Activated CD8-positive, alpha-beta T cell treated with anti-CD3 and anti-CD28 coated beads for 36 hours (primary cell): ENCODE results near the gene ATP13A3. TPM values are rescaled to one million over a fixed set of nuclear protein-coding genes. Genes with fewer than 3 reads are reported as not detected.

Experiments
- ATAC-seq: fragments of 200-7000 bp; cut with Tn5 transposase; one replicate; pipeline ENCODE4 v1.10.0; 2021; ENCODE audit warnings: mild to moderate bottlenecking, moderate library complexity
- CTCF ChIA-PET: fragments of 350-600 bp; sonication (Branson Sonifier 250); formaldehyde crosslinking; loops from one replicate; lab custom pipeline; 2021; ENCODE audit warnings: antibody characterized with exemption; lab: Charles Lee
- POLR2A ChIA-PET: fragments of 350-600 bp; sonication (Branson Sonifier 250); formaldehyde crosslinking; loops from one replicate; lab custom pipeline; 2021; ENCODE audit warnings: antibody characterized with exemption; lab: Charles Lee
- DNase-seq: peaks from one replicate; pipeline ENCODE4 v3.0.0-alpha.2; 2020
- H3K27ac Mint-ChIP-seq: one replicate; pipeline ENCODE4 v1.8.0; 2021; ENCODE audit warnings: mild to moderate bottlenecking, mixed read lengths
- H3K27me3 Mint-ChIP-seq: one replicate; pipeline ENCODE4 v1.8.0; 2021; ENCODE audit warnings: mixed read lengths
- H3K36me3 Mint-ChIP-seq: one replicate; pipeline ENCODE4 v1.8.0; 2021; ENCODE audit warnings: low read depth, mixed read lengths
- H3K4me1 Mint-ChIP-seq: one replicate; pipeline ENCODE4 v1.8.0; 2021; ENCODE audit warnings: low read depth, mixed read lengths
- H3K4me3 Mint-ChIP-seq: one replicate; pipeline ENCODE4 v1.8.0; 2021; ENCODE audit warnings: mild to moderate bottlenecking, moderate library complexity, mixed read lengths
- H3K9me3 Mint-ChIP-seq: one replicate; pipeline ENCODE4 v1.8.0; 2021; ENCODE audit warnings: mixed read lengths
- intact Hi-C: fragments of 100-400 bp; cut with micrococcal nuclease; formaldehyde crosslinking; loops from one replicate; pipeline ENCODE4 v1.10.0; 2022
- total RNA-seq, 2 experiments: library from RNA; stranded (reverse); gene quantifications; one replicate each; pipeline ENCODE4 v1.2.3, GENCODE V29; 2021
- TF ChIP-seq, protein P1 (sequence below): fragments of 200-600 bp; IDR thresholded peaks from one replicate; pipeline ENCODE4 v1.8.0; 2022; ENCODE audit warnings: antibody characterized with exemption, mild to moderate bottlenecking

ATP13A3 gene
- total RNA-seq, 2 experiments from 2014 or later, result 101 to 110 TPM

DNA sequence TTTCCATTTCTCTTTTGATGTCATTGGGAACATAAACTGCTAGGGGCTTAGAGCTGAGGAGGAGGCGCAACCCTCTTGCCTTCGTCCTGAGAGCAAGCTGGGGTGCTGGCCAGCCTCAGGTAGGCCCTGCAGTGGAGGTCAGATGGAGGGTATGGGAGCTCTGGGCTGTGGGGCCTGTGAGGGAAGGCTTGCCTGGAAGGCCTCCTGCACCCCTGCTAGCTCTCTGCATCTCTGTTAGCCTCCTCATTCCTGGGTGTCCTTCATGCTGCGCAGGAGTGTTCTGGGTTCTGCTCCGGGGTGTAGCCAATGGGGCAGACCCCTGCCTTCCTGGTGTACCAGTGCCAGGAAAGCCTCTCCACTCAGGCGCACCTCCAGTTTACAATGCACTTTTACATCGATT, 99.5 kb downstream of the ATP13A3 start:
- intact Hi-C loops, result no loop called here
- Mint-ChIP-seq H3K4me1 (no peaks in the 10 kb centered on the region), H3K9me3 (peaks cover 6% of the 10 kb centered on the region), H3K27ac (no peak overlapping the region), H3K4me3 (no peak overlapping the region), H3K27me3 (peaks cover 2% of the 10 kb centered on the region), H3K36me3 (no peaks in the 10 kb centered on the region)
- TF ChIP-seq, protein P1, sequence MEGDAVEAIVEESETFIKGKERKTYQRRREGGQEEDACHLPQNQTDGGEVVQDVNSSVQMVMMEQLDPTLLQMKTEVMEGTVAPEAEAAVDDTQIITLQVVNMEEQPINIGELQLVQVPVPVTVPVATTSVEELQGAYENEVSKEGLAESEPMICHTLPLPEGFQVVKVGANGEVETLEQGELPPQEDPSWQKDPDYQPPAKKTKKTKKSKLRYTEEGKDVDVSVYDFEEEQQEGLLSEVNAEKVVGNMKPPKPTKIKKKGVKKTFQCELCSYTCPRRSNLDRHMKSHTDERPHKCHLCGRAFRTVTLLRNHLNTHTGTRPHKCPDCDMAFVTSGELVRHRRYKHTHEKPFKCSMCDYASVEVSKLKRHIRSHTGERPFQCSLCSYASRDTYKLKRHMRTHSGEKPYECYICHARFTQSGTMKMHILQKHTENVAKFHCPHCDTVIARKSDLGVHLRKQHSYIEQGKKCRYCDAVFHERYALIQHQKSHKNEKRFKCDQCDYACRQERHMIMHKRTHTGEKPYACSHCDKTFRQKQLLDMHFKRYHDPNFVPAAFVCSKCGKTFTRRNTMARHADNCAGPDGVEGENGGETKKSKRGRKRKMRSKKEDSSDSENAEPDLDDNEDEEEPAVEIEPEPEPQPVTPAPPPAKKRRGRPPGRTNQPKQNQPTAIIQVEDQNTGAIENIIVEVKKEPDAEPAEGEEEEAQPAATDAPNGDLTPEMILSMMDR, result no peak
- CTCF ChIA-PET, result interaction anchor here (1.7 to 2.5 kb wide), 2 partner anchors 11 to 43 kb away, joined by 5 to 11 read pairs; no protein-coding TSS in a partner anchor
- POLR2A ChIA-PET, result no interaction called here
- ATAC-seq, result no peak
- DNase-seq, result no peak

DNA sequence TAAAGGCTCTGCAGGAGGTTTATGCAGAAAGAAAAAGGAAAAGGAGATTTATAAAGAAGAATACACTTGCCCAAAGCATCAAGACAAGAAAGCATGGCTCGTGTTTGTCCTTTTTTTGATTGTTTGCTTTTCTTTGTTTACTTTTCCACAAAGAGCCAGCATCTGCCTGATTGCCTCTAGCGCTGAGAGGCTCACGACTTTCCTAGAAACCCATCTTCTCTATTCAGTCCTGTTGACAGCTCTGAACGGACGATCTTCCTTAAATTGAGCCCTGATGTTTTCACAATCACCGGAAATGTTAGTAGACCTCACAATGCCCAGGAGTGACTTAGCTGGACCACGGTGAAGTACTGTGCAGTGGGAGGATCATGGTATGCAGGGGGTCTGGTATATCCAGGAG, 100.2 kb downstream of the ATP13A3 start:
- POLR2A ChIA-PET, result interaction anchor here (1.2 kb wide), 2 partner anchors 9 to 11 kb away, joined by 4 read pairs; no protein-coding TSS in a partner anchor

GRCh38 chr3:194386066-194386465, 100.7 kb downstream of the ATP13A3 start:
- DNase-seq, result no peak
- no peak overlapping the region for H3K4me3 Mint-ChIP-seq
- no peak for ATAC-seq
- intact Hi-C loops, result no loop called here
- ChIA-PET POLR2A (interaction anchor here (0.5 to 1.2 kb wide), 3 partner anchors 10 to 256 kb away, joined by 3 to 4 read pairs (median 4); no protein-coding TSS in a partner anchor), CTCF (interaction anchor here (1.3 to 2.5 kb wide), 2 partner anchors 36 to 42 kb away, joined by 3 to 11 read pairs; no protein-coding TSS in a partner anchor)
- no peak overlapping the region for H3K27ac Mint-ChIP-seq
- peaks cover 6% of the 10 kb centered on the region for H3K9me3 Mint-ChIP-seq
- H3K4me1 Mint-ChIP-seq, result no peaks in the 10 kb centered on the region
- TF ChIP-seq, protein P1, result no peak
- H3K27me3 Mint-ChIP-seq, result peaks cover 2% of the 10 kb centered on the region
- no peaks in the 10 kb centered on the region for H3K36me3 Mint-ChIP-seq

More for the DNA sequence above, 100.2 kb downstream of the ATP13A3 start:
- CTCF ChIA-PET, result interaction anchor here (1.3 to 2.5 kb wide), 3 partner anchors 11 to 42 kb away, joined by 3 to 11 read pairs (median 5); no protein-coding TSS in a partner anchor
- TF ChIP-seq, protein P1, result no peak
- ATAC-seq (no peak), DNase-seq (no peak)
- no peaks in the 10 kb centered on the region for H3K4me1 Mint-ChIP-seq
- no peaks in the 10 kb centered on the region for H3K36me3 Mint-ChIP-seq
- no peak overlapping the region for H3K4me3 Mint-ChIP-seq
- intact Hi-C loops, result no loop called here
- peaks cover 6% of the 10 kb centered on the region for H3K9me3 Mint-ChIP-seq
- no peak overlapping the region for H3K27ac Mint-ChIP-seq
- peaks cover 2% of the 10 kb centered on the region for H3K27me3 Mint-ChIP-seq

- TF ChIP-seq, protein P1, result no peak
- Mint-ChIP-seq H3K9me3 (no peaks in the 10 kb centered on the region), H3K27me3 (peaks cover 2% of the 10 kb centered on the region), H3K4me1 (no peaks in the 10 kb centered on the region), H3K36me3 (no peaks in the 10 kb centered on the region), H3K4me3 (no peak overlapping the region), H3K27ac (no peak overlapping the region)
- ATAC-seq (no peak), DNase-seq (no peak)
- intact Hi-C loops, result no loop called here
- ChIA-PET CTCF (no interaction called here), POLR2A (no interaction called here)
Measured at GRCh38 chr3:194384569-194385001, 102.2 kb downstream of the ATP13A3 start.

- H3K36me3 Mint-ChIP-seq, result no peaks in the 10 kb centered on the region
- ChIA-PET CTCF (no interaction called here), POLR2A (no interaction called here)
- DNase-seq (no peak), ATAC-seq (no peak)
- TF ChIP-seq, protein P1, result no peak
- H3K9me3 Mint-ChIP-seq, result no peaks in the 10 kb centered on the region
- no peak overlapping the region for H3K4me3 Mint-ChIP-seq
- intact Hi-C loops, result no loop called here
- no peak overlapping the region for H3K27ac Mint-ChIP-seq
- H3K27me3 Mint-ChIP-seq, result peaks cover 2% of the 10 kb centered on the region
- H3K4me1 Mint-ChIP-seq, result no peaks in the 10 kb centered on the region
Measured at GRCh38 chr3:194384156-194384555, 102.6 kb downstream of the ATP13A3 start.
